Prostate gland (tissue), 2 donors: ENCODE measurements around the gene MARK3.

Experiments
- POLR2A ChIP-seq: fragments of 450-650 bp; IDR thresholded peaks from one replicate; pipeline ENCODE4 v1.6.1; 2016; ENCODE audit warnings: antibody characterized with exemption, mild to moderate bottlenecking
- TF ChIP-seq, protein P1 (sequence below), 4 experiments: fragments of 200-600 bp in 2 of 4; fragments of 450-650 bp in 2 of 4; sonication (generic) in 2 of 4; IDR thresholded peaks; 1 replicate in 3 of 4; 2 replicates in 1 of 4; pipeline ENCODE4 v1.5.1; 2016 to 2019; ENCODE audit warnings: antibody characterized with exemption in 4 of 4, mild to moderate bottlenecking in 2 of 4, moderate library complexity in 2 of 4

GRCh38 chr14:103374121-103374520 is 11.1 kb upstream of the MARK3 start:
- TF ChIP-seq POLR2A = no peak
- TF ChIP-seq, protein P1, sequence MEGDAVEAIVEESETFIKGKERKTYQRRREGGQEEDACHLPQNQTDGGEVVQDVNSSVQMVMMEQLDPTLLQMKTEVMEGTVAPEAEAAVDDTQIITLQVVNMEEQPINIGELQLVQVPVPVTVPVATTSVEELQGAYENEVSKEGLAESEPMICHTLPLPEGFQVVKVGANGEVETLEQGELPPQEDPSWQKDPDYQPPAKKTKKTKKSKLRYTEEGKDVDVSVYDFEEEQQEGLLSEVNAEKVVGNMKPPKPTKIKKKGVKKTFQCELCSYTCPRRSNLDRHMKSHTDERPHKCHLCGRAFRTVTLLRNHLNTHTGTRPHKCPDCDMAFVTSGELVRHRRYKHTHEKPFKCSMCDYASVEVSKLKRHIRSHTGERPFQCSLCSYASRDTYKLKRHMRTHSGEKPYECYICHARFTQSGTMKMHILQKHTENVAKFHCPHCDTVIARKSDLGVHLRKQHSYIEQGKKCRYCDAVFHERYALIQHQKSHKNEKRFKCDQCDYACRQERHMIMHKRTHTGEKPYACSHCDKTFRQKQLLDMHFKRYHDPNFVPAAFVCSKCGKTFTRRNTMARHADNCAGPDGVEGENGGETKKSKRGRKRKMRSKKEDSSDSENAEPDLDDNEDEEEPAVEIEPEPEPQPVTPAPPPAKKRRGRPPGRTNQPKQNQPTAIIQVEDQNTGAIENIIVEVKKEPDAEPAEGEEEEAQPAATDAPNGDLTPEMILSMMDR (IDR thresholded peaks at IDR 0.05) = no peak
